H1 (cell line): ENCODE data around the gene KRT6C. TPM values are rescaled to one million over a fixed set of nuclear protein-coding genes. Genes with fewer than 3 reads are reported as not detected.
A peak's percentile ranks its signal among the peaks of the same experiment; 100 is the strongest.

ENCODE experiments used
- CTCF ChIA-PET: fragments of 300-600 bp; sonication (Branson Sonifier 250); formaldehyde crosslinking; loops from one replicate; lab custom pipeline; 2021; ENCODE audit not compliant: partially characterized antibody; lab: Charles Lee
- POLR2A ChIA-PET: fragments of 300-600 bp; sonication (Branson Sonifier 250); formaldehyde crosslinking; loops from one replicate; lab custom pipeline; 2021; ENCODE audit warnings: inconsistent platforms; ENCODE audit not compliant: partially characterized antibody; lab: Charles Lee
- DNase-seq, 2 experiments: peaks; one replicate each; pipeline versions ENCODE4 v3.0.0 to v3.0.0-alpha.2; 2010 to 2022; ENCODE audit warnings: low spot score in 2 of 2, low read depth in 1 of 2, mixed read lengths in 1 of 2
- FAIRE-seq: peaks from 2 replicates; lab custom pipeline; 2011; peaks lifted over from hg19 to GRCh38; lab: Jason Lieb, UNC
- H2AFZ ChIP-seq: 2 replicates; pipeline ENCODE4 v1.8.1; 2012; ENCODE audit warnings: low read length, inconsistent platforms
- H2AK5ac ChIP-seq: 2 replicates; pipeline ENCODE4 v1.6.1; 2013; ENCODE audit warnings: low read depth, low read length
- H2BK120ac ChIP-seq: replicated peaks from 2 replicates; pipeline ENCODE3; 2013; ENCODE audit warnings: low read depth, low read length, inconsistent platforms
- H2BK12ac ChIP-seq: 2 replicates; pipeline ENCODE4 v1.6.1; 2013; ENCODE audit warnings: low read depth, low read length
- H2BK15ac ChIP-seq: 2 replicates; pipeline ENCODE4 v1.6.1; 2013; ENCODE audit warnings: low read length
- H2BK20ac ChIP-seq: 2 replicates; pipeline ENCODE4 v1.6.1; 2013; ENCODE audit warnings: low read length
- H2BK5ac ChIP-seq: 2 replicates; pipeline ENCODE4 v1.6.1; 2013; ENCODE audit warnings: low read depth, low read length
- H3K14ac ChIP-seq: 2 replicates; pipeline ENCODE4 v1.6.1; 2013; ENCODE audit warnings: inconsistent platforms; ENCODE audit not compliant: insufficient read length
- H3K18ac ChIP-seq: 2 replicates; pipeline ENCODE4 v1.6.1; 2013; ENCODE audit warnings: low read length; ENCODE audit errors: extremely low read depth
- H3K23ac ChIP-seq: 2 replicates; pipeline ENCODE4 v1.6.1; 2013; ENCODE audit warnings: inconsistent platforms; ENCODE audit not compliant: insufficient read length
- H3K23me2 ChIP-seq: 2 replicates; pipeline ENCODE4 v1.6.1; 2013; ENCODE audit warnings: low read depth, low read length
- H3K27ac ChIP-seq: 2 replicates; pipeline ENCODE4 v1.6.1; 2011; ENCODE audit warnings: low read depth, low read length, inconsistent platforms
- H3K27me3 ChIP-seq, 4 experiments: replicated peaks in 1 of 4; 1 replicate in 1 of 4; 2 replicates in 3 of 4; pipeline versions ENCODE4 v1.6.1 to v1.8.1; 2011 to 2013; ENCODE audit warnings: low read length in 3 of 4, mild to moderate bottlenecking in 3 of 4, inconsistent platforms in 2 of 4, mixed read lengths in 2 of 4, moderate library complexity in 1 of 4; ENCODE audit not compliant: control insufficient read depth in 3 of 4, insufficient read depth in 3 of 4; ENCODE audit errors: extremely low read depth in 1 of 4
- H3K36me3 ChIP-seq, 4 experiments: 2 replicates each; pipeline versions ENCODE4 v1.6.1 to v1.8.1; 2011 to 2013; ENCODE audit warnings: mild to moderate bottlenecking in 4 of 4, low read length in 3 of 4, moderate library complexity in 2 of 4, control low read depth in 1 of 4, inconsistent platforms in 1 of 4; ENCODE audit not compliant: insufficient read depth in 4 of 4, control insufficient read depth in 2 of 4
- H3K4ac ChIP-seq: replicated peaks from 2 replicates; pipeline ENCODE3; 2013; ENCODE audit warnings: low read length, low read depth, mixed read lengths, inconsistent platforms; ENCODE audit not compliant: insufficient read length
- H3K4me1 ChIP-seq, 4 experiments: replicated peaks in 1 of 4; 1 replicate in 1 of 4; 2 replicates in 3 of 4; pipeline versions ENCODE4 v1.6.1 to v1.8.1; 2011 to 2013; ENCODE audit warnings: low read length in 3 of 4, inconsistent platforms in 2 of 4, mixed read lengths in 1 of 4; ENCODE audit not compliant: insufficient read depth in 4 of 4, control insufficient read depth in 3 of 4
- H3K4me2 ChIP-seq, 2 experiments: 2 replicates each; pipeline versions ENCODE4 v1.6.1 to v1.8.1; 2011 to 2013; ENCODE audit warnings: low read depth in 2 of 2, low read length in 2 of 2, control low read depth in 1 of 2, inconsistent platforms in 1 of 2, mild to moderate bottlenecking in 1 of 2; ENCODE audit not compliant: insufficient read depth in 1 of 2
- H3K4me3 ChIP-seq, 4 experiments: fragments of 200-600, 300-600 bp in 1 of 4; sonication (generic), shearing (Covaris generic), sonication (Bioruptor Twin) in 1 of 4; 2 replicates each; pipeline versions ENCODE4 v1.5.1 to v1.8.1; 2011 to 2016; ENCODE audit warnings: low read length in 4 of 4, low read depth in 3 of 4, control low read depth in 2 of 4, inconsistent platforms in 2 of 4, mild to moderate bottlenecking in 2 of 4, mixed read lengths in 1 of 4, moderate library complexity in 1 of 4; ENCODE audit not compliant: insufficient read depth in 2 of 4; ENCODE audit errors: extremely low read depth in 1 of 4
- H3K56ac ChIP-seq: replicated peaks from 2 replicates; pipeline ENCODE3; 2013; ENCODE audit warnings: low read depth, mild to moderate bottlenecking, mixed read lengths, low read length, inconsistent platforms; ENCODE audit not compliant: insufficient read length
- H3K79me1 ChIP-seq: 2 replicates; pipeline ENCODE4 v1.6.1; 2013; ENCODE audit warnings: low read depth, low read length, control low read depth
- H3K79me2 ChIP-seq, 2 experiments: 2 replicates each; pipeline versions ENCODE4 v1.6.1 to v1.8.1; 2012 to 2013; ENCODE audit warnings: low read length in 2 of 2, mild to moderate bottlenecking in 2 of 2, inconsistent platforms in 1 of 2; ENCODE audit not compliant: insufficient read depth in 2 of 2, control insufficient read depth in 1 of 2
- H3K9ac ChIP-seq, 4 experiments: replicated peaks in 1 of 4; 1 replicate in 1 of 4; 2 replicates in 3 of 4; pipeline versions ENCODE4 v1.6.1 to v1.8.1; 2011 to 2013; ENCODE audit warnings: low read depth in 3 of 4, low read length in 3 of 4, control low read depth in 2 of 4, mild to moderate bottlenecking in 2 of 4, moderate library complexity in 2 of 4, inconsistent platforms in 1 of 4; ENCODE audit errors: extremely low read depth in 1 of 4
- H3K9me3 ChIP-seq, 2 experiments: 2 replicates each; pipeline versions ENCODE4 v1.6.1 to v1.8.1; 2012 to 2013; ENCODE audit warnings: mild to moderate bottlenecking in 2 of 2, moderate library complexity in 2 of 2, control low read depth in 1 of 2, inconsistent platforms in 1 of 2, low read depth in 1 of 2, low read length in 1 of 2, mixed read lengths in 1 of 2; ENCODE audit not compliant: insufficient read depth in 2 of 2
- H4K20me1 ChIP-seq, 2 experiments: replicated peaks in 1 of 2; 2 replicates each; pipeline versions ENCODE3 to v1.8.1; 2011 to 2013; ENCODE audit warnings: inconsistent platforms in 2 of 2, low read length in 2 of 2, mild to moderate bottlenecking in 1 of 2; ENCODE audit not compliant: insufficient read depth in 2 of 2, control insufficient read depth in 1 of 2
- H4K5ac ChIP-seq: 2 replicates; pipeline ENCODE4 v1.6.1; 2013; ENCODE audit warnings: low read length, low read depth, mixed read lengths, inconsistent platforms; ENCODE audit not compliant: insufficient read length
- H4K8ac ChIP-seq: 2 replicates; pipeline ENCODE4 v1.8.0; 2013; ENCODE audit warnings: mild to moderate bottlenecking, moderate library complexity, low read length, inconsistent platforms; ENCODE audit not compliant: insufficient read depth; ENCODE audit errors: extremely low read depth
- H4K91ac ChIP-seq: replicated peaks from 2 replicates; pipeline ENCODE3; 2013; ENCODE audit warnings: low read length, mixed read lengths, inconsistent platforms; ENCODE audit not compliant: insufficient read length
- CEBPB ChIP-seq: IDR thresholded peaks from 2 replicates; pipeline ENCODE4 v1.6.1; 2012; ENCODE audit warnings: low read depth, low read length
- RNF2 ChIP-seq: fragments of 200-900, 300-1000 bp; sonication (generic); IDR thresholded peaks from 2 replicates; pipeline ENCODE4 v1.7.1; 2016; ENCODE audit warnings: borderline replicate concordance, low read depth, mild to moderate bottlenecking, antibody characterized with exemption, low read length; ENCODE audit not compliant: poor library complexity, severe bottlenecking; ENCODE audit errors: missing control alignments
- WGBS, 2 experiments: shearing (Covaris generic) in 1 of 2; methylation state at CpG; one replicate each; pipeline versions ENCODE4 v1.1.6 to v1.1.7; 2013 to 2015; ENCODE audit warnings: low lambda C conversion rate in 2 of 2, mixed read lengths in 2 of 2, inconsistent platforms in 1 of 2, low coverage in 1 of 2, missing lambda C conversion rate in 1 of 2; ENCODE audit not compliant: insufficient replicate concordance in 2 of 2, insufficient coverage in 1 of 2, insufficient read length in 1 of 2; ENCODE audit errors: extremely low coverage in 1 of 2, missing lambda C conversion rate in 1 of 2; 5-methylcytosine and 5-hydroxymethylcytosine counted together
- polyA plus RNA-seq, 7 experiments: library from polyadenylated mRNA; depleted of rRNA in 3 of 7; stranded (reverse) in 5 of 7; unstranded in 2 of 7; fragments of >200 nt in 5 of 7; fragments of 200-250 nt in 2 of 7; gene quantifications; 1 replicate in 5 of 7; 2 replicates in 1 of 7; 4 replicates in 1 of 7; pipeline versions ENCODE4 v1.2.1 to v1.2.3, GENCODE V29; 2011 to 2013; ENCODE audit warnings: missing spikeins in 2 of 7, mixed read lengths in 2 of 7
- total RNA-seq: library from RNA; stranded (reverse); fragmentation: NEBNext Ultra II Directional; extraction: Animal tissue kit (Norgen Biotek cat#: 25700); gene quantifications from 2 replicates; pipeline ENCODE4 v1.2.1, GENCODE V29; 2021

KRT6C gene
- total and polyA plus RNA-seq, 2 of the 8 experiments (the other 6 are each of a cell fraction or from before 2014, with no cell fraction given), result not detected

GRCh38 chr12:52455821-52456220 is 17.8 kb downstream of the KRT6C start:
- no peak overlapping the region for H3K14ac ChIP-seq
- DNase-seq (no peak), FAIRE-seq (no peak)
- H2BK5ac ChIP-seq, result no peak overlapping the region
- H3K56ac ChIP-seq, result no peak overlapping the region
- no peaks in the 10 kb centered on the region for H3K79me1 ChIP-seq
- H3K27ac ChIP-seq, result no peak overlapping the region
- H2BK12ac ChIP-seq, result peak overlapping the region; percentile 39; the same call in 1 of the 2 replicates
- H2BK15ac ChIP-seq, result 0 out of 2 replicates have a peak overlapping the region, but pooled peaks have one; percentile 72
- H2BK20ac ChIP-seq, result no peak overlapping the region
- H3K4me2 ChIP-seq, result no peak overlapping the region
- no peak overlapping the region for H4K91ac ChIP-seq
- no peaks in the 10 kb centered on the region for H3K36me3 ChIP-seq
- TF ChIP-seq RNF2, result no peak
- TF ChIP-seq CEBPB, result peak; percentile 41; the same call in 1 of the 2 replicates
- H2AFZ ChIP-seq, result no peak overlapping the region
- no peaks in the 10 kb centered on the region for H3K4me1 ChIP-seq
- H3K79me2 ChIP-seq, result no peaks in the 10 kb centered on the region
- 82% methylated on average over 1 of the region's 1 CpG; no CpG with 5 or more reads in 1 of the 2 experiments for WGBS, 2 experiments
- no peak overlapping the region for H4K5ac ChIP-seq
- ChIA-PET POLR2A (interaction anchor here (0.5 kb wide), 1 partner anchor 85 kb away, joined by 3 read pairs; no protein-coding TSS in a partner anchor), CTCF (interaction anchor here (1.0 kb wide), 1 partner anchor 11 kb away, joined by 3 read pairs; no protein-coding TSS in a partner anchor)
- H3K23ac ChIP-seq, result no peak overlapping the region
- no peak overlapping the region for H3K4me3 ChIP-seq
- H3K18ac ChIP-seq, result no peak overlapping the region
- no peaks in the 10 kb centered on the region for H3K23me2 ChIP-seq
- H4K8ac ChIP-seq, result no peak overlapping the region
- no peak overlapping the region for H3K9ac ChIP-seq
- no peak overlapping the region for H2AK5ac ChIP-seq
- no peak overlapping the region for H2BK120ac ChIP-seq
- no peaks in the 10 kb centered on the region for H3K27me3 ChIP-seq
- H3K9me3 ChIP-seq, result no peaks in the 10 kb centered on the region
- H3K4ac ChIP-seq, result no peak overlapping the region
- no peaks in the 10 kb centered on the region for H4K20me1 ChIP-seq
